Pulmonary artery endothelial cell (primary cell): Measurements from ENCODE around the gene QRICH2. TPM values are rescaled to one million over a fixed set of nuclear protein-coding genes. Genes with fewer than 3 reads are reported as not detected.

Experiments
- DNase-seq: peaks from one replicate; pipeline ENCODE4 v3.0.0-alpha.2; 2011; ENCODE audit warnings: low read depth, low spot score
- total RNA-seq: library from RNA; depleted of rRNA; stranded (reverse); fragments of >200 nt; gene quantifications from 2 replicates; pipeline ENCODE4 v1.2.3, GENCODE V29; 2014

QRICH2 gene
- total RNA-seq, 1 donor from 2014 or later: 1.8 TPM

- no peak for DNase-seq
Measured at GRCh38 chr17:76278952-76279741, 28.9 kb downstream of the QRICH2 start.

GRCh38 chr17:76278268-76278908 lies 29.7 kb downstream of the QRICH2 start:
- DNase-seq: no peak

- DNase-seq: no peak
Measured at GRCh38 chr17:76277300-76278267, 30.5 kb downstream of the QRICH2 start.

DNA sequence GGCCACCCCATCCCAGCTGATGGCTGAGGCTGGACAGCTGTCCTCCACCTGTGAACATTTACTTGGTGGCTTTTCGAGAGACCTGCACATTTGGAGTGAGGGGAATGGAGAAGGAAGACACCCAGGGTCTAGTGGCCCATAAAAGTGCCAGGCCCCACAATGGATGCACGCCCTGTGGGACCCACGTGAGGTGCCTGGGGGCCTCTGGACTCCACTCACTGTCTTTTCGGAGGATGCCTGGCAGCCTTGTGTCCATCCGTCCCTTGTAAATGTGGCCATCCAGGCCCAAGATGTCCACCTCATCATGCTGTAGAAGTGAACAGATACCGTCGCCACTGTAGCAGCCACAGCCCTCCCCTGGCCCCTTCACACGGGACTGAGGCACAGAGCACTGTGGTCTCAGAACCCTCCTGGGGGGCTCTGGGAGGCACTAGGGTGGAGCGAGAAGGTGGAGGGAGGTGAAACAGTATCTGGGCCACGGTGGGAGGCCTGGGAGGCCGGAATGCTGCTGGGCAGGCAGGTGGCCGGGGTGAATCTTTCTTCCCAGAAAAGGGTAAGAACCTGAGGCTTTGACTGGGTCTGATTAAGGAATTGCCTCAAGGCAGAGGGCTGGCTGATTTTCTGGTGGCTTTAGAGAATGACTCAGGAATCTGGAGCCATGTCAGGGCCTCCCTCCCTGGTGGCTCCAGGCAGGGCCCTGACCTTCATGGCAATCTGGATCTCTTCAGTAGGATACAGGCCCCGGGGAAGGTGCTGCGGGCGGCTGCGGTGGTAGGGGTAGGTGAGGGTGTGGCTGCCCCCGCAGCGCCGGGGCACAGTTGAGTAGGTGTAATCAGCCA lies 31.4 kb downstream of the QRICH2 start:
- no peak for DNase-seq

DNA sequence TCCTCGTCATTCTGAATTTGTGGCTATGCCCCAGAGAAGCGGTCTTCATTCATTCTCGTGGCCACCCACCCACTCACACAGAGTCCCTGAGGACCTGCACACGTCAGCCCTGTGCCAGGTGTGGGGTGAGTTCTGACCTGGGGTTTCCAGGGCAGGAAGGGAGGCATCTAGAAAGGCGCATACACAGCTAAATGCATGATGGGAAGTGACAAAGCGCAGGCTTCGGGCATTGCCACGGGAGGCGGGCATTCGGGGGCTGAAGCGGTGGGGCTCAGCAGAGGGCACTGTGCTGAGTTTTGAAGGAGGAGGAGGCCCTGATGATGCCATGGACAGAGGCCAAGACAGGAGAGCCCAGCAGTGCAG lies 32.0 kb downstream of the QRICH2 start:
- DNase-seq: no peak

DNA sequence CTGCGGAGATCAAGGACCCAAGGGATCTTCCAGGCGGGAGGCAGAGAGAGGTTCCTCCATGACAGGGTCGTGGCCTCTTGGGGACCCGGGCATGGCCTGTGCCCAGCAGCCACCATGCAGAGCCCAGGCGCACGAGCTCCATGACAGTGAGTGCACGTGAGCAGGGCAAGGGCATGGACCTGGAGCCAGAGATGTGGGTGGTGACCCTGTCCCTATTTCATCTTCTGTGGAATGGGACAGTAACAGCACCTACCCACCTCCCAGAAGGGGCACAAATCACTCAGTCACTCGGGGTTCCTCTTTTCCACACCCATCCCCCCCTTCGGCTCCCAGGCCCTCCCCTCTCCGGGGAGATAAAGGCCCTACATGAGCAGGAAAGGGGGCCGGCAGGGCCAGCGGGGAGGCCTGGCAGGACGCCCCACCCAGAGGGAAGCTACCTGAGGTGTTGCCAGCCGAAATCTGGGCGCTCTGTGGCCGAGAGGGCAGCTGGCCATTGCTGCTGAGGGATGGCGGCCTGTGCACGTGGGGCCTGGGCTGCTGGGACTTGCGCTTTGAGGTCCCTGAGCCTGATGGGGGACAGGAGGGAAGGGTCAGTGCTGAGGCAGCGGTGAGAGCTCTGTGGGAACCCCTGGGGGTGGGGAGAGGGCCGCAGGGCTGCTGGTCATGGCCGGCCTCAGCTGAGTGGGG lies 32.6 kb downstream of the QRICH2 start:
- no peak for DNase-seq

DNA sequence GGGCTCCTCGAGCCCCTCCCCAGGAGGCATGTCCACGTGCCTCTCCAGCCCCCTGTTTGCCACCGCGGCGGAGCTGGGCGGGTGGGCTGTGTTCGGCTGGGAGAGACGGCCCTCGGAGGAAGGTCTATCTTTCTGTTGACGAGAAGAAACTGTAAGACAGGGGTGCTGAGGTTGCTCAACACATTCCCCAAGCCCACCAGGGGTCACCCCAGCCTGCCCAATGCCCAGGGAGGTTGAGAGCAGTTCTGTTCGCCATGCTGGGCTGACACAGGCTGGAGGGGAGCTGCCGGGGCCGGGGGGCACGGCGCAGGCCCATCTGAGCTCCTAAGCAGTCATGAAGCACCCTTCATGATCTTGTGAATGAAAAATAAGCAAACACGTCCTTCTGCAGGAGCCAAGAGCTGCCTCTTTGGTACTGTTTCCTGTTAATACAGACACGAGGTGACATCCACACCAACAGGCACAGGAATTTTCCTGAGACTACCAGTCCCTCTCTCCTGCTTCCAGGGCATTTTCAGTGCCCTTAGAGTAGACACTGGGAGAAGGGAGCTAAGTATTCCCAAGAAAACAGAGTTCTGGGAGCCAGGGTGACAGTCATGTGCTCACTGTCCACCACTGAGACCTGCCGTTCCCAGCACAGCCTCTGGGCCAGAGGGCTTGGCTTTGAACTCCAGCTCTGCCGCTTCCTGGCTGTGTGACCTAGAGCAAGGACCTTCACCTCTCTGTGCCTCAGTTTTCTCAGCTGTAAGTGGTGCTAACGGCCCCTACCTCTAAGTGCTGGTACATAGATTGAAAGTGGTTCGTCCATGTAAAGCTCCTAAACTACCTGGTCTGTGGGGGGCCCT lies 33.7 kb downstream of the QRICH2 start:
- DNase-seq: no peak

- DNase-seq: no peak
Measured at GRCh38 chr17:76273445-76274111, 34.5 kb downstream of the QRICH2 start.

DNA sequence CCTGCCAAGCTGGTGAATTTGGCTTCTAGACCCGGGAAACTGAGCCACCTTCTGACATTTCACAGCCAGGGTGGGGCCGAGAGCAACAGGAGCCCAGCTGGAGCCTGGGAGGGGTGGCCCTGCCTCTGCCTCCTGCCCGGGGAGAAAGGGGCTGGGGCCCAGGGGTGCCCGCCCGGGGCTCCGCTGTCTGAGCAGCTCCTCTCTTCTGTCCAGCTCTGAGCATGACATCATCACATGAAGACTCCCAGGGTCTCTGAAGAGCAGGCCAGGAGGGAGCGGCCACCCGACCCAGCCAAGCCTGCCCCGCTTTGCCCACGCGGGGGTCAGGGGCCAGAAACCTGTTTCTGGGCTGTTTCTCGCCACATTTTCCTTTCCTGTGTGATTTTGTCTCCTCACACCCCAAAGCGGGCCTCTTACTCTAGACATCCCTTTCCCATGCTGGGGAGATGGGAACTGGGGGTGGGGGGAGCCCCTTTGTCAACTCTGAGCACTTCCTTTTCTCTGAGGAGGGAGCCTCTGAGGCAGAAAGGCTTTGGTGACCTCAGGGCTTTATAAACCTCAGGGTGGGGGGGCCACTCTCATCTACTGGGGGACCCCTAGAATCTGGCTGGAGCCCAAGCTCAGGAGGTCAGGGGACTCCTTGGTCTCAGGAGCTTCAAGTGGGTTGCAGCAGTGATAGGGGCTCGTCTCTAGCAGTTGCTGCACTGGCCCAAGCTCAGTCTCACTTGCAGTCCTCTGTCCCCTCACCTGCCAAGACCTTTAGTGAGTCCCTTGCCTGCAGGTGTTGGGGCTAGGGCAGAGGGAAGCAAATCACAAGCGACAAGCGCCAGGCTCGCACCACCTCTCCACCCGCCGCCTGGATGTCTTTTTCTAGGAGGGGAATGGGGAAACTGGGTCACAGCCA lies 35.3 kb downstream of the QRICH2 start:
- no peak for DNase-seq

- DNase-seq: no peak
Measured at GRCh38 chr17:76271669-76272540, 36.2 kb downstream of the QRICH2 start.

- no peak for DNase-seq
Measured at GRCh38 chr17:76270770-76271668, 37.1 kb downstream of the QRICH2 start.

GRCh38 chr17:76270127-76270592 lies 37.9 kb downstream of the QRICH2 start:
- DNase-seq: no peak

- no peak for DNase-seq
Measured at GRCh38 chr17:76268991-76269981, 38.8 kb downstream of the QRICH2 start.

GRCh38 chr17:76268015-76268749 lies 39.9 kb downstream of the QRICH2 start:
- DNase-seq: no peak
